KMS-11 (cell line): ENCODE data around the gene METTL3.

Source experiments
- H2AFZ ChIP-seq: fragments of 200-600 bp; sonication (generic); 2 replicates; pipeline ENCODE4 v1.6.1; 2016; ENCODE audit warnings: antibody characterized with exemption, mixed run types, low read depth
- H3K27ac ChIP-seq: fragments of 200-600 bp; sonication (generic); 2 replicates; pipeline ENCODE4 v1.6.1; 2016; ENCODE audit warnings: mild to moderate bottlenecking, mixed run types
- H3K27me3 ChIP-seq: fragments of 200-600 bp; sonication (generic); 2 replicates; pipeline ENCODE4 v1.6.1; 2017; ENCODE audit warnings: mild to moderate bottlenecking, low read depth, mixed run types, moderate library complexity; ENCODE audit not compliant: insufficient read depth
- H3K36me3 ChIP-seq: fragments of 200-600 bp; sonication (generic); 2 replicates; pipeline ENCODE4 v1.6.1; 2017; ENCODE audit warnings: mild to moderate bottlenecking, mixed run types; ENCODE audit not compliant: insufficient read depth
- H3K4me1 ChIP-seq: fragments of 200-600 bp; sonication (generic); 2 replicates; pipeline ENCODE4 v1.6.1; 2016; ENCODE audit warnings: mild to moderate bottlenecking, low read depth, mixed run types; ENCODE audit not compliant: poor library complexity, severe bottlenecking
- H3K4me2 ChIP-seq: fragments of 200-600 bp; sonication (generic); 2 replicates; pipeline ENCODE4 v1.7.0; 2016; ENCODE audit warnings: mild to moderate bottlenecking, mixed run types
- H3K4me3 ChIP-seq: fragments of 200-600 bp; sonication (generic); IDR thresholded peaks from 2 replicates; pipeline ENCODE4 v1.6.1; 2017; ENCODE audit warnings: low read depth, low read length, mixed read lengths; ENCODE audit not compliant: insufficient read depth
- H3K79me2 ChIP-seq: fragments of 200-600 bp; sonication (generic); 2 replicates; pipeline ENCODE4 v1.6.1; 2016; ENCODE audit warnings: low read depth, mixed run types; ENCODE audit not compliant: insufficient read depth
- H3K9ac ChIP-seq: fragments of 200-600 bp; sonication (generic); 2 replicates; pipeline ENCODE4 v1.6.1; 2016; ENCODE audit warnings: mild to moderate bottlenecking, mixed run types
- H4K20me1 ChIP-seq: fragments of 200-600 bp; sonication (generic); 2 replicates; pipeline ENCODE4 v1.6.1; 2016; ENCODE audit warnings: mild to moderate bottlenecking, mixed run types; ENCODE audit not compliant: insufficient read depth
- CTCF ChIP-seq: fragments of 200-600 bp; sonication (generic); conservative IDR thresholded peaks from 2 replicates; pipeline ENCODE4 v1.6.1; 2017; ENCODE audit warnings: low read depth, mild to moderate bottlenecking, antibody characterized with exemption, low read length, moderate library complexity, mixed read lengths

METTL3 gene

GRCh38 chr14:21505012-21505553 lies 6.1 kb downstream of the METTL3 start:
- no peaks in the 10 kb centered on the region for H3K36me3 ChIP-seq
- peaks cover 34% of the 10 kb centered on the region for H3K4me1 ChIP-seq
- no peak overlapping the region for H3K9ac ChIP-seq
- H4K20me1 ChIP-seq, result no peaks in the 10 kb centered on the region
- no peak overlapping the region for H3K4me3 ChIP-seq
- H2AFZ ChIP-seq, result no peak overlapping the region
- peaks cover 46% of the 10 kb centered on the region for H3K79me2 ChIP-seq
- TF ChIP-seq CTCF, result no peak
- no peaks in the 10 kb centered on the region for H3K27me3 ChIP-seq
- no peak overlapping the region; the same call in 1 of the 2 replicates for H3K27ac ChIP-seq
- peak overlapping the region; percentile 42 for H3K4me2 ChIP-seq

- no peak overlapping the region for H3K27ac ChIP-seq
- no peaks in the 10 kb centered on the region for H3K36me3 ChIP-seq
- H3K27me3 ChIP-seq, result no peaks in the 10 kb centered on the region
- H4K20me1 ChIP-seq, result no peaks in the 10 kb centered on the region
- H2AFZ ChIP-seq, result no peak overlapping the region
- peaks cover 29% of the 10 kb centered on the region; the same call in 1 of the 2 replicates for H3K79me2 ChIP-seq
- H3K4me3 ChIP-seq, result no peak overlapping the region
- no peak overlapping the region for H3K4me2 ChIP-seq
- H3K9ac ChIP-seq, result no peak overlapping the region
- no peak for TF ChIP-seq CTCF
- H3K4me1 ChIP-seq, result peaks cover 40% of the 10 kb centered on the region
Observed at GRCh38 chr14:21503376-21503775, 7.8 kb downstream of the METTL3 start.

GRCh38 chr14:21501568-21501967 lies 9.6 kb downstream of the METTL3 start:
- H3K27ac ChIP-seq, result no peak overlapping the region
- H3K36me3 ChIP-seq, result no peaks in the 10 kb centered on the region
- H3K4me2 ChIP-seq, result no peak overlapping the region
- H3K9ac ChIP-seq, result no peak overlapping the region
- H3K79me2 ChIP-seq, result peaks cover 16% of the 10 kb centered on the region; the same call in 1 of the 2 replicates
- no peak overlapping the region for H3K4me3 ChIP-seq
- TF ChIP-seq CTCF, result no peak
- no peaks in the 10 kb centered on the region for H3K27me3 ChIP-seq
- peaks cover 45% of the 10 kb centered on the region for H3K4me1 ChIP-seq
- no peak overlapping the region for H2AFZ ChIP-seq
- H4K20me1 ChIP-seq, result no peaks in the 10 kb centered on the region

GRCh38 chr14:21498540-21499526 lies 12.3 kb downstream of the METTL3 start:
- Histone ChIP-seq H3K4me2 (no peak overlapping the region; the same call in 1 of the 2 replicates), H3K36me3 (no peaks in the 10 kb centered on the region), H3K4me1 (peaks cover 31% of the 10 kb centered on the region), H3K27me3 (no peaks in the 10 kb centered on the region), H4K20me1 (no peaks in the 10 kb centered on the region), H3K9ac (no peak overlapping the region), H2AFZ (no peak overlapping the region), H3K4me3 (no peak overlapping the region), H3K79me2 (no peaks in the 10 kb centered on the region), H3K27ac (no peak overlapping the region; the same call in 1 of the 2 replicates)
- TF ChIP-seq CTCF, result peak; percentile 67
